SK-N-SH treated with all-trans-retinoic acid at 6 μM for 48 hours (cell line): Measurements from ENCODE around the gene CLEC20A.

ENCODE experiments used
- ATAC-seq: fragments of 200-7000 bp; cut with Tn5 transposase; 3 replicates; pipeline ENCODE4 v1.9.1; 2020; ENCODE audit warnings: mild to moderate bottlenecking, moderate library complexity
- ARNTL ChIP-seq: fragments of 450-650 bp; formaldehyde crosslinking; IDR thresholded peaks from 2 replicates; pipeline ENCODE4 v1.5.0; 2020; ENCODE audit warnings: low read depth, mild to moderate bottlenecking, moderate library complexity, borderline replicate concordance
- BACH2 ChIP-seq: fragments of 250-450 bp; sonication (Bioruptor Pico); IDR thresholded peaks from 2 replicates; pipeline ENCODE4 v1.9.0; 2021; ENCODE audit warnings: mild to moderate bottlenecking, borderline replicate concordance
- CREB5 ChIP-seq: fragments of 250-450 bp; sonication (Bioruptor Pico); IDR thresholded peaks from 2 replicates; pipeline ENCODE4 v1.5.1; 2020; ENCODE audit warnings: low read depth, mild to moderate bottlenecking, moderate library complexity
- CSDC2 ChIP-seq: fragments of 250-450 bp; sonication (Bioruptor Pico); IDR thresholded peaks from 2 replicates; pipeline ENCODE4 v1.5.0; 2020; ENCODE audit warnings: mild to moderate bottlenecking, moderate library complexity
- CSRNP3 ChIP-seq: fragments of 250-450 bp; sonication (Bioruptor Pico); IDR thresholded peaks from 2 replicates; pipeline ENCODE4 v1.5.1; 2021; ENCODE audit warnings: mild to moderate bottlenecking, moderate library complexity
- ESRRG ChIP-seq: fragments of 250-450 bp; sonication (Bioruptor Pico); IDR thresholded peaks from 2 replicates; pipeline ENCODE4 v1.6.1; 2021; ENCODE audit warnings: mild to moderate bottlenecking
- GLIS3 ChIP-seq: fragments of 250-450 bp; sonication (Bioruptor Pico); IDR thresholded peaks from 2 replicates; pipeline ENCODE4 v1.5.0; 2020; ENCODE audit warnings: mild to moderate bottlenecking, moderate library complexity
- ISL1 ChIP-seq: fragments of 250-450 bp; sonication (Bioruptor Pico); IDR thresholded peaks from 2 replicates; pipeline ENCODE4 v2.1.2; 2022; ENCODE audit warnings: mild to moderate bottlenecking, moderate library complexity
- OSR1 ChIP-seq: fragments of 250-450 bp; sonication (Bioruptor Pico); IDR thresholded peaks from 2 replicates; pipeline ENCODE4 v1.8.0; 2022; ENCODE audit warnings: moderate library complexity, mild to moderate bottlenecking, inconsistent platforms
- PATZ1 ChIP-seq: fragments of 250-450 bp; sonication (Bioruptor Pico); IDR thresholded peaks from 2 replicates; pipeline ENCODE4 v1.8.0; 2020; ENCODE audit warnings: mild to moderate bottlenecking, moderate library complexity, borderline replicate concordance
- POU6F1 ChIP-seq: fragments of 250-450 bp; sonication (Bioruptor Pico); IDR thresholded peaks from 2 replicates; pipeline ENCODE4 v1.8.0; 2021; ENCODE audit warnings: low read depth, mild to moderate bottlenecking, moderate library complexity, borderline replicate concordance
- PPARA ChIP-seq: fragments of 250-450 bp; sonication (Bioruptor Pico); IDR thresholded peaks from 2 replicates; pipeline ENCODE4 v1.5.0; 2020; ENCODE audit warnings: mild to moderate bottlenecking, borderline replicate concordance
- RARB ChIP-seq: fragments of 250-450 bp; sonication (Bioruptor Pico); IDR thresholded peaks from 2 replicates; pipeline ENCODE4 v1.8.0; 2021; ENCODE audit warnings: mild to moderate bottlenecking, moderate library complexity
- SNAI2 ChIP-seq: fragments of 250-450 bp; sonication (Bioruptor Pico); IDR thresholded peaks from 2 replicates; pipeline ENCODE4 v1.5.0; 2020; ENCODE audit warnings: mild to moderate bottlenecking, moderate library complexity
- TCF4 ChIP-seq: fragments of 250-450 bp; sonication (Bioruptor Pico); IDR thresholded peaks from 2 replicates; pipeline ENCODE4 v1.8.0; 2021; ENCODE audit warnings: mild to moderate bottlenecking, moderate library complexity, borderline replicate concordance
- TOX ChIP-seq: fragments of 250-450 bp; sonication (Bioruptor Pico); IDR thresholded peaks from 2 replicates; pipeline ENCODE4 v1.8.0; 2021; ENCODE audit warnings: mild to moderate bottlenecking, moderate library complexity, borderline replicate concordance
- TSHZ2 ChIP-seq: fragments of 250-450 bp; sonication (Bioruptor Pico); IDR thresholded peaks from 2 replicates; pipeline ENCODE4 v1.5.0; 2020; ENCODE audit warnings: mild to moderate bottlenecking, moderate library complexity
- ZC3H10 ChIP-seq: fragments of 250-450 bp; sonication (Bioruptor Pico); IDR thresholded peaks from 2 replicates; pipeline ENCODE4 v1.5.1; 2021; ENCODE audit warnings: mild to moderate bottlenecking, moderate library complexity
- ZFP3 ChIP-seq: fragments of 250-450 bp; sonication (Bioruptor Pico); IDR thresholded peaks from 2 replicates; pipeline ENCODE4 v1.5.0; 2020; ENCODE audit warnings: mild to moderate bottlenecking, moderate library complexity
- ZFP30 ChIP-seq: fragments of 450-650 bp; formaldehyde crosslinking; IDR thresholded peaks from 2 replicates; pipeline ENCODE4 v1.5.0; 2022; ENCODE audit warnings: mild to moderate bottlenecking, moderate library complexity
- ZNF565 ChIP-seq: fragments of 450-650 bp; formaldehyde crosslinking; conservative IDR thresholded peaks from 2 replicates; pipeline ENCODE4 v1.5.0; 2020; ENCODE audit warnings: low read depth, mild to moderate bottlenecking, moderate library complexity
- ZNF70 ChIP-seq: fragments of 450-650 bp; formaldehyde crosslinking; IDR thresholded peaks from 2 replicates; pipeline ENCODE4 v1.5.0; 2020; ENCODE audit warnings: mild to moderate bottlenecking, moderate library complexity
- ZNF8 ChIP-seq: fragments of 450-650 bp; formaldehyde crosslinking; IDR thresholded peaks from 2 replicates; pipeline ENCODE4 v1.5.0; 2020; ENCODE audit warnings: mild to moderate bottlenecking, moderate library complexity

Gene CLEC20A

GRCh38 chr1:178502330-178502714 is 5.6 kb upstream of the CLEC20A start:
- no peak for ATAC-seq
- TF ChIP-seq BACH2 (CRISPR knock-in tag) (no peak), CSRNP3 (CRISPR knock-in tag) (no peak), ESRRG (CRISPR knock-in tag) (no peak), SNAI2 (CRISPR knock-in tag) (no peak), ZNF8 (no peak), RARB (CRISPR knock-in tag) (no peak), TSHZ2 (CRISPR knock-in tag) (no peak), OSR1 (CRISPR knock-in tag) (no peak), ZNF565 (CRISPR knock-in tag) (no peak), TOX (CRISPR knock-in tag) (no peak), ZC3H10 (CRISPR knock-in tag) (no peak), PPARA (CRISPR knock-in tag) (no peak), CSDC2 (CRISPR knock-in tag) (no peak), GLIS3 (CRISPR knock-in tag) (no peak), ZFP30 (no peak), ARNTL (CRISPR knock-in tag) (no peak), PATZ1 (CRISPR knock-in tag) (no peak), TCF4 (CRISPR knock-in tag) (no peak), ZFP3 (CRISPR knock-in tag) (no peak)

GRCh38 chr1:178501705-178502329 is 5.1 kb upstream of the CLEC20A start:
- no peak for TF ChIP-seq ZNF70 (CRISPR knock-in tag)

GRCh38 chr1:178500936-178501554 is 4.3 kb upstream of the CLEC20A start:
- peak; percentile 15 for ATAC-seq
- no peak for TF ChIP-seq ESRRG (CRISPR knock-in tag)
- TF ChIP-seq POU6F1 (CRISPR knock-in tag), result no peak
- TF ChIP-seq ZFP30, result no peak
- TF ChIP-seq CREB5, result no peak
- TF ChIP-seq PATZ1 (CRISPR knock-in tag), result no peak
- no peak for TF ChIP-seq BACH2 (CRISPR knock-in tag)
- TF ChIP-seq ZNF70 (CRISPR knock-in tag), result no peak
- TF ChIP-seq CSRNP3 (CRISPR knock-in tag), result no peak
- TF ChIP-seq ISL1, result no peak
- no peak for TF ChIP-seq ZC3H10 (CRISPR knock-in tag)
- TF ChIP-seq OSR1 (CRISPR knock-in tag), result no peak
- no peak for TF ChIP-seq ZFP3 (CRISPR knock-in tag)
- no peak for TF ChIP-seq SNAI2 (CRISPR knock-in tag)
- TF ChIP-seq ZNF8, result no peak
- TF ChIP-seq GLIS3 (CRISPR knock-in tag), result no peak
- no peak for TF ChIP-seq TOX (CRISPR knock-in tag)

More at GRCh38 chr1:178501705-178502329, 5.1 kb upstream of the CLEC20A start:
- peak; percentile 95 for ATAC-seq
